ENCODE measurements around the gene S100A10. TPM values are rescaled to one million over a fixed set of nuclear protein-coding genes. Genes with fewer than 3 reads are reported as not detected.
A peak's percentile ranks its signal among the peaks of the same experiment; 100 is the strongest.

The S100A10 gene
- total RNA-seq, 1 donor from 2014 or later, result 120 TPM

DNA sequence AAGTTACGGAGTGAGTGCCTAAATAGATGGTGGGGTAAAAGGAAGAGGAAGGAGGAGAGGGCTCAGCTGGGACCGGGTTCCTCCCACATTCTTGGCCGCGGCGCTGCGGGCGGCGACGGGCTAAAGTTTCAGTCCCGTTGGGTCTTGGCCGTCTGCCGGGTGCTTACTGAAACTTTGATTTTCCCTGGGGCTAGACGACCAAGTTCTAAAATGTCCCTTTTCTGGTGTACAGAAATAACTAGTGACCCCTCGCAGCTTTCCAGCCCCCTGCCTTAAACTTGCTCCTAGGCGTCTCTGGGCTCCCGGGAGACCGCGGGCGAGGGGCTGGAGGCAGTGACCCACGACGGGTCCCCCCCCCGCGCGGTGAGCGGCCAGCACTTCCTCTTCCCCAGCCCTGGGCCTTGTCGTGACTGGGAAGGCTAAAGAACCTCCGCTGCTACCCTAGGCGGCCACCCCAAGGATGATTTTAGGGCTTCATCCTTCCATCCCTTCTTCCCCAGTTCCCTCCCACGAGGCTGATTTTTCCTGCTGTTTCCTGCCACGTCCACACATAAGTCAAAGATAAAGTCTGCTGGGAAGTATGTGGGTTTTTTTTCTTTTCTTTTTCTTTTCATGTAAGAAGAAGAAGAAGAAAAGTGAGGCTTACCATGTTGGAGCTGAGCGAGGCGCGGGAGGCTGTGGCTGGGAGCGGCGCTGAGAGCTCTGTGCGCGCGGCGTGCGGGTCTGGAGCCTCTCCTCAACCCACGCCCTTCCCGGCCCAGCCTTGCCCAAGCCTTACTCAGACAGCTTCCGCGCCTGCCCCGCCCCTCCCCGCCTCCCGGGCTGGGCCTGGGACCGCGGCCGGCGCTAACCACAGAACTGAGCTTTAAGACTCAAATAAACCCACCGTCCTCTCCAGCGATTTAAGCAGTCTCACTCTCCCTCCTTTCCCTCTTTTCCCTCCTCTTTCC lies 42.9 kb upstream of the S100A10 start, which contains the start of gene S100A11:
S100A11 (minus strand) TSS at position 738 of the 950 bp plus-strand sequence; CDS start at position 649, 89 bp downstream.
- no peak for FAIRE-seq

DNA sequence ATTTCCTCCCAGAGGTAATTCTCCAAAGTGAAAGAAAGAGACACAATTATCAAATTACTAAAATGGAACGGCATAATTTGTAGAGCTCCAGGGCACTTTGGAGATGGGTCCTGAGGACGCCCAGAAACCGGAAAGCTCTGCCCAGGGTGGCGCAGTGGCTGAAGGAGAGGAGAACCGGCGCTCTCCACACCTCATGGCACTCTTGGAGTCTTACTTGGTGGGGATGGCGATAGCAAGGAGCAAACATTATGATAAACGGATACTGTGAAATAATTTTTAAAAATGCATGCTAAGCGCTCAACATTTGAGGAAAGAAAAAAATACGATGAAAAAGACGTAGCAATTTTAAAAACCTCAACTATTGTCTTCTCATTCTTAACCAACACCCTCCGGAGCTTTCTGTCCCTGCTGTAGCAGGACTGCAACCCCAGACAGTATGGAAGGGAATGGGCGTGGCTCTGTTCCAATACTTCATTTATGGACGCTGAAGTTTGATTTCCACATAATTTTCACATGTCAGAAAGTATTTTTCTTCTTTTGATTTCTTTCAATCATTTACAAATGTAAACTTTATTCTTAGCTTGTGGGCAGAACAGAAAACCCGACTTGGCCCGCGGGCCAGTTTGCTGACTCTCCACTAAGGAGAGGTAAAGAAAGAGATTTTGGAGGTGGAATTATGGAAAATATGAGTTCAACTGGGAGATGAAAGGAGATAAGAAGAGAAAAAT lies 42.0 kb upstream of the S100A10 start:
- no peaks in the 10 kb centered on the region for H3K27me3 ChIP-seq (ENCODE audit: control insufficient read depth, insufficient read depth, low read length)
- peaks cover 26% of the 10 kb centered on the region for H3K36me3 ChIP-seq (ENCODE audit: control insufficient read depth, insufficient read depth, low read length)
- no peak for DNase-seq (ENCODE audit: low read depth)
- no peak for FAIRE-seq
- TF ChIP-seq, protein P1, sequence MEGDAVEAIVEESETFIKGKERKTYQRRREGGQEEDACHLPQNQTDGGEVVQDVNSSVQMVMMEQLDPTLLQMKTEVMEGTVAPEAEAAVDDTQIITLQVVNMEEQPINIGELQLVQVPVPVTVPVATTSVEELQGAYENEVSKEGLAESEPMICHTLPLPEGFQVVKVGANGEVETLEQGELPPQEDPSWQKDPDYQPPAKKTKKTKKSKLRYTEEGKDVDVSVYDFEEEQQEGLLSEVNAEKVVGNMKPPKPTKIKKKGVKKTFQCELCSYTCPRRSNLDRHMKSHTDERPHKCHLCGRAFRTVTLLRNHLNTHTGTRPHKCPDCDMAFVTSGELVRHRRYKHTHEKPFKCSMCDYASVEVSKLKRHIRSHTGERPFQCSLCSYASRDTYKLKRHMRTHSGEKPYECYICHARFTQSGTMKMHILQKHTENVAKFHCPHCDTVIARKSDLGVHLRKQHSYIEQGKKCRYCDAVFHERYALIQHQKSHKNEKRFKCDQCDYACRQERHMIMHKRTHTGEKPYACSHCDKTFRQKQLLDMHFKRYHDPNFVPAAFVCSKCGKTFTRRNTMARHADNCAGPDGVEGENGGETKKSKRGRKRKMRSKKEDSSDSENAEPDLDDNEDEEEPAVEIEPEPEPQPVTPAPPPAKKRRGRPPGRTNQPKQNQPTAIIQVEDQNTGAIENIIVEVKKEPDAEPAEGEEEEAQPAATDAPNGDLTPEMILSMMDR (IDR thresholded peaks at IDR 0.05; ENCODE audit: insufficient read depth, low read length, severe bottlenecking), result no peak
- peak overlapping the region; percentile 84 for H3K4me3 ChIP-seq (ENCODE audit: low read depth, low read length)

More for the DNA sequence above, 42.9 kb upstream of the S100A10 start, which contains the start of gene S100A11:
- Histone ChIP-seq H3K4me3 (ENCODE audit: low read depth, low read length) (peak within 1 kb of the TSS; percentile 84), H3K36me3 (ENCODE audit: control insufficient read depth, insufficient read depth, low read length) (peaks cover 25% of the 10 kb centered on the region), H3K27me3 (ENCODE audit: control insufficient read depth, insufficient read depth, low read length) (no peaks in the 10 kb centered on the region)
- TF ChIP-seq, protein P1 (IDR thresholded peaks at IDR 0.05; ENCODE audit: insufficient read depth, low read length, severe bottlenecking), result no peak
- peak; percentile 73 for DNase-seq (ENCODE audit: low read depth)

DNA sequence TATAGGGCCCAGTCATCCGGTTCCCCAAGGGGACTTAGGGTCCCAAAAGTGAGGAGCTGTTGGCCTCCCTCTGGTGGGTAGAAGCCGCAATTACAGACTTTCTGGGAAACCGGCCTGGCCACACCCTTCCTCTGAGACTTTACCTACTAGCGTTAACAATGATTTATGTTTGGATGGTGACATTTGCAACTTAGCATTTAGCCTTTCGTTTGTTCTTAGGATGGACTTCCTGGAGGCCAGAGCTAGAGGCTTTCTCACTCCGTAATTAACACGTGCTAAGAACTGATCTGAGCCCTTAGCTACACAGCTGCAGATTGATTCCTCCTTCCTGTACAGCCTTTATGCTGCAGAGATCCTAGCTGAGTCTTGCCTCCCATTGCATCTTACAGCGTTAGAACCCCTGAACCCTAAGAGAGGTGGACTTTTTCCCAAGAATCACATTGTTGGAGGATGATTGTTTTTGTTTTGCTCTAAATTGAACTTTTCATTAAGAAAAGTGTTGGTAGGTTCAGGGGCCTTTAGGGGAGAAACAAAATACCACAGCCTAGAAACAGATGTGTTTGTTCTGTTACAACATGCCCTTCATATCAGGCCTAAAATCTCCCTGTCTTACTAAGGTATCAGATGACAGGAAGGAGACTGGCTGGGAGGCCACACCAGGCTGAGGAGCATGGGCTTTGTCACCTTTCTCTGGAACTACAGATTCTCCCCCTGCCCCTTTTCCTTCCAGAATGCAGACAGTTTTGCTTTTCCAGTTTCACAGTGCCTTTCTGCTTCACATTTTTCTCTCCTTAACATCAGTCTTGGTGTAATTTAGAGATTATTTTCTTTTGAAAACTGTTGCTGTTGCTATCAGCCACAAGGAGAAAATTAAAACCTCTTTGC lies 41.2 kb upstream of the S100A10 start:
- Histone ChIP-seq H3K4me3 (ENCODE audit: low read depth, low read length) (peak overlapping the region; percentile 84), H3K27me3 (ENCODE audit: control insufficient read depth, insufficient read depth, low read length) (no peaks in the 10 kb centered on the region), H3K36me3 (ENCODE audit: control insufficient read depth, insufficient read depth, low read length) (peaks cover 26% of the 10 kb centered on the region)
- FAIRE-seq (no peak), DNase-seq (ENCODE audit: low read depth) (peak; percentile 79)
- TF ChIP-seq, protein P1 (IDR thresholded peaks at IDR 0.05; ENCODE audit: insufficient read depth, low read length, severe bottlenecking), result peak; percentile 71

- DNase-seq (ENCODE audit: low read depth) (no peak), FAIRE-seq (no peak)
- TF ChIP-seq, protein P1 (IDR thresholded peaks at IDR 0.05; ENCODE audit: insufficient read depth, low read length, severe bottlenecking), result no peak
- Histone ChIP-seq H3K27me3 (ENCODE audit: control insufficient read depth, insufficient read depth, low read length) (no peaks in the 10 kb centered on the region), H3K4me3 (ENCODE audit: low read depth, low read length) (peak overlapping the region; percentile 84), H3K36me3 (ENCODE audit: control insufficient read depth, insufficient read depth, low read length) (peaks cover 26% of the 10 kb centered on the region)
Observed at GRCh38 chr1:152034324-152034653, 40.6 kb upstream of the S100A10 start.

DNA sequence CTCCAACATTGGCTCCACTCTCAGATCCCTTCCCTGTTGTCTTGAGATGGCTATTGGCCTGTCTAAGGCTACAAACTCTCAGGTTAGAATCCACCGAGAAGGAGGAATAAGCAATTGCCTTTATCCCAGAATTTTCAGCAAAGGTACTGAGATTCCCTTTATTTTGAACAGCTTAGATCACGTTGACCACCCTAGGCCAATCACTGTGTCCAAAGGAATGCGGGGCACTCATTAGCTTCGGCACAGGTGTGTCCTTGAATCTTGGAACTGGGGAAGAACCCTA lies 36.2 kb upstream of the S100A10 start:
- Histone ChIP-seq H3K4me3 (ENCODE audit: low read depth, low read length) (no peak overlapping the region), H3K27me3 (ENCODE audit: control insufficient read depth, insufficient read depth, low read length) (no peaks in the 10 kb centered on the region), H3K36me3 (ENCODE audit: control insufficient read depth, insufficient read depth, low read length) (peaks cover 21% of the 10 kb centered on the region)
- FAIRE-seq (no peak), DNase-seq (ENCODE audit: low read depth) (no peak)
- TF ChIP-seq, protein P1 (IDR thresholded peaks at IDR 0.05; ENCODE audit: insufficient read depth, low read length, severe bottlenecking), result no peak
